HCT116 (cell line): Measurements from ENCODE around the gene AXDND1.

Experiments used
- CEBPB ChIP-seq: IDR thresholded peaks from 2 replicates; pipeline ENCODE4 v1.6.1; 2012; ENCODE audit warnings: low read depth
- CTCF ChIP-seq, 3 experiments: fragments of 200-600 bp in 1 of 3; sonication (generic) in 1 of 3; IDR thresholded peaks in 2 of 3; conservative IDR thresholded peaks in 1 of 3; 2 replicates each; pipeline ENCODE4 v1.5.1; 2012 to 2017; ENCODE audit warnings: low read depth in 2 of 3, low read length in 2 of 3, antibody characterized with exemption in 1 of 3, borderline replicate concordance in 1 of 3, control low read depth in 1 of 3, mild to moderate bottlenecking in 1 of 3, mixed read lengths in 1 of 3, mixed run types in 1 of 3, moderate library complexity in 1 of 3; ENCODE audit not compliant: insufficient read depth in 1 of 3
- EZH2 ChIP-seq: fragments of 200-600 bp; sonication (generic); IDR thresholded peaks from 2 replicates; pipeline ENCODE4 v1.6.1; 2017; ENCODE audit warnings: antibody characterized with exemption, mixed run types
- POLR2A ChIP-seq: IDR thresholded peaks from 2 replicates; pipeline ENCODE4 v1.7.0; 2011; ENCODE audit warnings: borderline replicate concordance; ENCODE audit not compliant: insufficient read depth, insufficient read length; ENCODE audit errors: extremely low read depth
- SRF ChIP-seq: IDR thresholded peaks from 2 replicates; pipeline ENCODE4 v1.6.1; 2012; ENCODE audit warnings: low read depth
- ZBTB33 ChIP-seq: IDR thresholded peaks from 2 replicates; pipeline ENCODE4 v1.6.1; 2011; ENCODE audit warnings: mild to moderate bottlenecking, low read length, moderate library complexity; ENCODE audit not compliant: insufficient replicate concordance; ENCODE audit errors: extremely low read depth

- TF ChIP-seq CTCF (IDR thresholded peaks at IDR 0.05 in 2 of 3, conservative IDR thresholded peaks at IDR 0.05 in 1 of 3; ENCODE audit: borderline replicate concordance in 1 of 3, insufficient read depth in 1 of 3, low read depth in 2 of 3, low read length in 2 of 3), result no peak
- no peak for TF ChIP-seq POLR2A
- no peak for TF ChIP-seq SRF
- TF ChIP-seq ZBTB33, result no peak
- TF ChIP-seq CEBPB, result no peak
- no peak for TF ChIP-seq EZH2
Measured at GRCh38 chr1:179365342-179366092, at the start of gene AXDND1.
